ENCODE results near the gene NTN5. TPM values are rescaled to one million over a fixed set of nuclear protein-coding genes. Genes with fewer than 3 reads are reported as not detected.

Gene NTN5
- total RNA-seq, 1 experiment from 2014 or later = 0.55 TPM

DNA sequence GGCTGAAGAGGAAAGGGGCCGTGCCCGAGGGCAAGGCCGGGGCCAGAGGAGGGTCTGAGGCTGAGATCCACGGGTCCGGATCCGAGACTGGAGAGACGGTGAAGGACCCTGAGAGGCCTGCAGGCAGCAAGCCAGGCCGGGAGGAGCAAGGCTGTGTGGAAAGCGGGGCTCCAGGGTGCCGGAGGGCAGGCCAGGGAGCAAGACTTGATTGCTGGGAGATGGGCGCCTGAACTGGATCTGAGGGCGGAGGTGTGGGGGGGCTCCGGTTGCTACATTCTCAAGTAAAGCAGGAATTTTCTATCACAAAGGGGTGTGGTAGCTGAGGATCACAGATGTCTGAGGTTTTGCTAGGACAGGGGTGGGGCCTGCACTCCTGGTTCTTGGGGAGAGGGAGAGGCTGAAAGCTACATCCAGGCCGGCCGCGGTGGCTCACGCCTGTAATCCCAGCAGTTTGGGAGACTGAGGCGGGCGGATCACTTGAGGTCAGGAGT is 42.9 kb upstream of the NTN5 start:
- no peak overlapping the region for H2BK5ac ChIP-seq (ENCODE audit: insufficient read length, low read length)
- peaks cover 38 to 55% of the 10 kb centered on the region in 2 experiments for H3K4me1 Mint-ChIP-seq
- no peak overlapping the region for H3K18ac ChIP-seq (ENCODE audit: insufficient read length, low read depth, low read length)
- no peak overlapping the region for H2BK120ac ChIP-seq (ENCODE audit: low read depth, low read length, poor library complexity, severe bottlenecking)
- peaks cover 5% of the 10 kb centered on the region in 2 experiments; a peak in 4 of 5 replicates for H3K9me3 Mint-ChIP-seq
- no peaks in the 10 kb centered on the region for H3K27me3 ChIP-seq (ENCODE audit: insufficient read depth, low read length)
- peak overlapping the region in 1 of 2 experiments; percentile 77; a peak in 2 of 5 replicates for H3K4me3 Mint-ChIP-seq
- no peak overlapping the region for H2BK15ac ChIP-seq (ENCODE audit: low read depth, low read length)
- H4K20me1 ChIP-seq (ENCODE audit: control insufficient read depth, insufficient read depth, insufficient read length) = no peaks in the 10 kb centered on the region
- no peak overlapping the region for H3K56ac ChIP-seq (ENCODE audit: insufficient read length, low read depth, low read length)
- H3T11ph ChIP-seq (ENCODE audit: low read length) = no peak overlapping the region
- H4K91ac ChIP-seq (ENCODE audit: insufficient read length, low read depth, low read length) = no peak overlapping the region
- no peaks in the 10 kb centered on the region for H3K9me3 ChIP-seq (ENCODE audit: control insufficient read depth, low read depth, low read length)
- no peak overlapping the region for H3K27ac ChIP-seq (ENCODE audit: insufficient read length, low read depth, low read length)
- H3K4ac ChIP-seq (ENCODE audit: low read depth, low read length) = no peak overlapping the region
- H3K27me3 Mint-ChIP-seq (ENCODE audit: low read depth) = peaks cover 2% of the 10 kb centered on the region; the same call in 1 of the 2 replicates
- peaks cover 7 to 8% (median 8%) of the 10 kb centered on the region in 3 experiments; a peak in 6 of 7 replicates for H3K36me3 Mint-ChIP-seq (ENCODE audit: insufficient read depth in 1 of 3, low read depth in 3 of 3)
- H3K23ac ChIP-seq (ENCODE audit: insufficient read length, low read depth, low read length) = no peak overlapping the region
- TF ChIP-seq, protein P1, sequence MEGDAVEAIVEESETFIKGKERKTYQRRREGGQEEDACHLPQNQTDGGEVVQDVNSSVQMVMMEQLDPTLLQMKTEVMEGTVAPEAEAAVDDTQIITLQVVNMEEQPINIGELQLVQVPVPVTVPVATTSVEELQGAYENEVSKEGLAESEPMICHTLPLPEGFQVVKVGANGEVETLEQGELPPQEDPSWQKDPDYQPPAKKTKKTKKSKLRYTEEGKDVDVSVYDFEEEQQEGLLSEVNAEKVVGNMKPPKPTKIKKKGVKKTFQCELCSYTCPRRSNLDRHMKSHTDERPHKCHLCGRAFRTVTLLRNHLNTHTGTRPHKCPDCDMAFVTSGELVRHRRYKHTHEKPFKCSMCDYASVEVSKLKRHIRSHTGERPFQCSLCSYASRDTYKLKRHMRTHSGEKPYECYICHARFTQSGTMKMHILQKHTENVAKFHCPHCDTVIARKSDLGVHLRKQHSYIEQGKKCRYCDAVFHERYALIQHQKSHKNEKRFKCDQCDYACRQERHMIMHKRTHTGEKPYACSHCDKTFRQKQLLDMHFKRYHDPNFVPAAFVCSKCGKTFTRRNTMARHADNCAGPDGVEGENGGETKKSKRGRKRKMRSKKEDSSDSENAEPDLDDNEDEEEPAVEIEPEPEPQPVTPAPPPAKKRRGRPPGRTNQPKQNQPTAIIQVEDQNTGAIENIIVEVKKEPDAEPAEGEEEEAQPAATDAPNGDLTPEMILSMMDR (conservative IDR thresholded peaks at IDR 0.05) = no peak
- no peak overlapping the region for H3K4me2 ChIP-seq (ENCODE audit: insufficient read depth, insufficient read length, low read length)
- H3K79me1 ChIP-seq (ENCODE audit: insufficient read depth, low read depth, low read length, poor library complexity, severe bottlenecking) = no peaks in the 10 kb centered on the region
- no peaks in the 10 kb centered on the region; the same call in 1 of the 2 replicates for H3K4me1 ChIP-seq (ENCODE audit: insufficient read depth, low read length)
- H2BK20ac ChIP-seq (ENCODE audit: low read depth, low read length, poor library complexity, severe bottlenecking) = no peak overlapping the region
- H3K79me2 ChIP-seq (ENCODE audit: insufficient read depth, low read length) = no peaks in the 10 kb centered on the region
- H2AFZ ChIP-seq (ENCODE audit: low read length) = no peak overlapping the region
- peak; percentile 27 for DNase-seq
- H3K9ac ChIP-seq (ENCODE audit: extremely low read depth, insufficient read length, low read length) = no peak overlapping the region
- no peak overlapping the region for H4K8ac ChIP-seq (replicated peaks; ENCODE audit: insufficient read length, low read depth, low read length)
- no peak overlapping the region for H2AK5ac ChIP-seq (ENCODE audit: insufficient read length, low read length)
- no peak overlapping the region for H4K5ac ChIP-seq (ENCODE audit: insufficient read length, low read depth, low read length)
- no peak overlapping the region for H2BK12ac ChIP-seq (ENCODE audit: insufficient read length, low read depth, low read length)
- no peak overlapping the region for H3K14ac ChIP-seq (ENCODE audit: insufficient read depth, low read length)
- no CpG with 5 or more reads among the region's 19 CpGs for WGBS (ENCODE audit: extremely low coverage, insufficient read length, low lambda C conversion rate)
- peaks cover 8% of the 10 kb centered on the region for H3K23me2 ChIP-seq (ENCODE audit: insufficient read length, low read depth, low read length, poor library complexity, severe bottlenecking)
- H3K27ac Mint-ChIP-seq = no peak overlapping the region
